ENCODE data around the gene ALAS1. TPM values are rescaled to one million over a fixed set of nuclear protein-coding genes. Genes with fewer than 3 reads are reported as not detected.

Gene ALAS1
- total RNA-seq, 2 donors from 2014 or later = 28.4 to 33.3 TPM

DNA sequence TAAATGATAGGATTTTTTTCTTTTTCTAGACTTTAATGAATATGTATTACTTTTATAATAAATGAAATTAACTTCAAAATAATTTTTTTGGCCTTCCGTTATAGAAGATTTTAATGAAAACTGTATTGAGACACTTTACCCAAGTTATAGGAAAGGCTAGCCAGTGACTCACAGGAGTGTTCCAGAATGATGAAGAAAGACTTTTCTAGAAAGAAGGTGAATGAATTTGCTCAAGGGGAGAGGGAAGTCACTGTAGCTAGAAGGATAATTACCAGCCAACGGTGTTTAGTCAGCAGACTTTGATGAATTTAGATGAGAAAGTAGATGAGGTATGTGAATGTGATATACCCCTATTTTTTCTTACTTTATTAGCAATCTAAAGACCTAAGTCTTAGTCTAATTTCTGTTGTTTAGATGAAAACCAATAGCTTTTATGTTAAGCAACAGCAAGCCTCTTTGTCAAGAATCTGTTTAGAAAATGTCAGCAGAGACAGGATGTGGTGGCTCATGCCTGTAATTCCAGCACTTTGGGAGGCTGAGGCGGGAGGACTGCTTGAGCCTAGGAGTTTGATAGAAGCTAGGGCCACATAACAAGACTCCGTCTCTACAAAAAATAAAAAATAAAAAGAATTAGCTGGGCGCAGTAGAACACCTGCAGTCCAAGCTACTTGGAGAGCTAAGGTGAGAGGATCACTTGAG is 3.2 kb downstream of the ALAS1 start:
- H3K9me3 ChIP-seq = no peaks in the 10 kb centered on the region
- TF ChIP-seq CTCF (IDR thresholded peaks at IDR 0.05) = no peak
- DNase-seq (ENCODE audit: low spot score) (no peak), ATAC-seq (ENCODE audit: insufficient number of reproducible peaks, low FRiP score, low read depth) (no peak)
- H3K4me1 ChIP-seq (ENCODE audit: control insufficient read depth in 1 of 2, low read depth in 2 of 2) = peaks cover 16 to 28% of the 10 kb centered on the region in 2 donors
- no peaks in the 10 kb centered on the region for H3K27me3 ChIP-seq (replicated peaks; ENCODE audit: insufficient read depth)
- no peak overlapping the region for H3K27ac ChIP-seq
- peaks cover 37% of the 10 kb centered on the region for H3K36me3 ChIP-seq
- no peak overlapping the region for H3K4me3 ChIP-seq

- ATAC-seq (ENCODE audit: insufficient number of reproducible peaks, low FRiP score, low read depth) (no peak), DNase-seq (ENCODE audit: low spot score) (no peak)
- TF ChIP-seq CTCF (IDR thresholded peaks at IDR 0.05) = no peak
- Histone ChIP-seq H3K27ac (no peak overlapping the region), H3K9me3 (no peaks in the 10 kb centered on the region), H3K36me3 (peaks cover 44% of the 10 kb centered on the region), H3K4me1 (ENCODE audit: control insufficient read depth in 1 of 2, low read depth in 2 of 2) (peaks cover 10 to 22% of the 10 kb centered on the region in 2 donors), H3K4me3 (no peak overlapping the region), H3K27me3 (replicated peaks; ENCODE audit: insufficient read depth) (no peaks in the 10 kb centered on the region)
These were observed 4.6 kb downstream of the ALAS1 start for GRCh38 chr3:52202384-52203077.

GRCh38 chr3:52203701-52204100 is 5.7 kb downstream of the ALAS1 start:
- Histone ChIP-seq H3K9me3 (no peaks in the 10 kb centered on the region), H3K4me1 (ENCODE audit: control insufficient read depth in 1 of 2, low read depth in 2 of 2) (peaks cover 10 to 15% of the 10 kb centered on the region in 2 donors), H3K27me3 (replicated peaks; ENCODE audit: insufficient read depth) (no peaks in the 10 kb centered on the region), H3K4me3 (no peak overlapping the region), H3K27ac (no peak overlapping the region), H3K36me3 (peaks cover 55% of the 10 kb centered on the region)
- ATAC-seq (ENCODE audit: insufficient number of reproducible peaks, low FRiP score, low read depth) (no peak), DNase-seq (ENCODE audit: low spot score) (no peak)
- no peak for TF ChIP-seq CTCF (IDR thresholded peaks at IDR 0.05)

DNA sequence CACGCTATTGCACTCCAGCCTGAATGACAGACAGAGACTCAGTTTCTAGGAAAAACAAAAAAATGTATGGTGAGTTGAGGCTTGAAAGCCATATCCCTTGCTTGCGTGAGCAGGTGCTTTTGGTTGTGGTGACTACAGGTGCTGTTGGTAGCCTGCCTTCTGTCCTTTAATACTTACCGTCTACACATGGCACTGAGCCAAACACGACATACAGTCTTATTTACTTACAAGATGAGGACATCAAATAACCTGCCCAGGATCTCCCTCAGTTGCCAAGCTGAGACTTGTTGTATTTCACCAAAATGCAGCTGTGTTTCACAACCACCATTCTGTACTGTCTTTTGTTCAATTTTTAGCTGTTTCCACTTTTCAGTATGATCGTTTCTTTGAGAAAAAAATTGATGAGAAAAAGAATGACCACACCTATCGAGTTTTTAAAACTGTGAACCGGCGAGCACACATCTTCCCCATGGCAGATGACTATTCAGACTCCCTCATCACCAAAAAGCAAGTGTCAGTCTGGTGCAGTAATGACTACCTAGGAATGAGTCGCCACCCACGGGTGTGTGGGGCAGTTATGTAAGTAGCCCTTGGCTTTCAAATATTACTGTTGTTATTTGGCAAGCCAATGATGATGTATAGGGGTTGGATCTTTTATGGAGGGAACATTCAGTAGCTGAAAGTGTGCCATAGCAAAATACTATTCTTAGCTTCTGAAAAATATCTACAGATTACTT is 6.5 kb downstream of the ALAS1 start:
- Histone ChIP-seq H3K36me3 (peaks cover 62% of the 10 kb centered on the region), H3K4me3 (no peak overlapping the region), H3K9me3 (no peaks in the 10 kb centered on the region), H3K27me3 (replicated peaks; ENCODE audit: insufficient read depth) (no peaks in the 10 kb centered on the region), H3K27ac (no peak overlapping the region), H3K4me1 (ENCODE audit: control insufficient read depth in 1 of 2, low read depth in 2 of 2) (peaks cover 3 to 7% of the 10 kb centered on the region in 2 donors)
- DNase-seq (ENCODE audit: low spot score) (no peak), ATAC-seq (ENCODE audit: insufficient number of reproducible peaks, low FRiP score, low read depth) (no peak)
- TF ChIP-seq CTCF (IDR thresholded peaks at IDR 0.05) = no peak

- H3K27me3 ChIP-seq (replicated peaks; ENCODE audit: insufficient read depth) = no peaks in the 10 kb centered on the region
- ATAC-seq (ENCODE audit: insufficient number of reproducible peaks, low FRiP score, low read depth) = no peak
- peaks cover 75% of the 10 kb centered on the region for H3K36me3 ChIP-seq
- H3K4me1 ChIP-seq (ENCODE audit: control insufficient read depth in 1 of 2, low read depth in 2 of 2) = no peaks in the 10 kb centered on the region
- no peak overlapping the region for H3K4me3 ChIP-seq
- H3K9me3 ChIP-seq = no peaks in the 10 kb centered on the region
- H3K27ac ChIP-seq = no peak overlapping the region
- TF ChIP-seq CTCF (IDR thresholded peaks at IDR 0.05) = no peak
- no peak for DNase-seq (ENCODE audit: low spot score)
These were observed 7.9 kb downstream of the ALAS1 start for GRCh38 chr3:52205727-52206372.

Measured in thoracic aorta (tissue), 2 donors.